HuH-7.5 (cell line): ENCODE measurements around the gene AUTS2.

Experiments used
- DNase-seq: peaks from one replicate; pipeline ENCODE4 v3.0.0; 2011; ENCODE audit warnings: low spot score

The AUTS2 gene

DNA sequence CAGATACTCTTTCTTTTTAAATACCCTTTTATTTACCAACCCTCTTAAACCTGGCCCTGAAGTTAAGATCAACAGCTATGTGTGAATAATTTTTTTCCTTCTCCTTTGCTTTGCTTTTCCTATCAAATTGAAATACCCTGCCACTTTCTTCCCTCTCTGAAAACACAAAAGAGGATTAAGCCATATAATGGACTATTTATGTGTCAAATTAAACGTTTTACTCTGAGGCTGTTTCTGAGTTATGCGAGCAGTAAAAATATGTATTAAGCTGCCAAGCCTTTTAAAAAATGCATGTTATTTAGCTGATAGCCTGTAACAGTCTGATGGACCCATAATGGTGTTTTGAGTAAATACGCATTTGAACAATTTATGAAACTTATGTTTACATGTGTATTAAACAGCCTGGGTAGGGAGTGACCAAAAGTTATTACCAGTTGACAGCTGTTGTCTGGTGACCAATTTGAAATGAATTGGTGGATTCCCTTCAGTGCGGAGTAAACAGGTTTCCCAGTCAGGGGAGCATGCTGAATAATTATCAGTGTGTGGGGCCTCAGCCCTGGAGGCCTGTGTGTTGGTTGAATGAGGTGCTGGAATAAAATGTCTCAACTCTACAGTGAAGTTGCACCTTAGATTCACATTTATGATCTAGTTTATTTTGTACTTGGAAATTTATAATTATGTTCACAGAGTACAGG lies 89.6 kb downstream of the AUTS2 start:
- no peak for DNase-seq

GRCh38 chr7:69690329-69690728 lies 92.1 kb downstream of the AUTS2 start:
- DNase-seq, result no peak

GRCh38 chr7:69691327-69691726 lies 93.1 kb downstream of the AUTS2 start:
- DNase-seq, result no peak

DNA sequence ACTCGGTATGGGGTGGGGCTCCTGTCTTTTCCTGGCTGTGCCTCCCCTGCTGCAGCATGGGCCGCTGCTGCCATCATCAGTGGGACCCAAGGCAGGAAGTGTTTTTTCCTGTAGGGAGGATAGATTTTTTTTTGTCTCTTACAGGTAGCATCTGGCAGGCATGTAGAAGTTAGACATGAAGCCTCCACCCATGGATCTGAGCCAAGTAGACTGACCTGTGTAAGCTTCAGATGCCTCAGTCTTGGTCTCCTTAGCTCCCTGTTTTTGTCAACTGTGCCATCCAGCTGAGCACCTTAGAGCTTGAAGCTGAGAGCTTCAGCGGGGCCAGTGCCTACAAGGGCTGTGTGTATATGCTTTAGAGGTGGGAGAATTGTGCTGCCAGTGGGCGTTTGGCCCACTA lies 93.5 kb downstream of the AUTS2 start:
- no peak for DNase-seq

DNA sequence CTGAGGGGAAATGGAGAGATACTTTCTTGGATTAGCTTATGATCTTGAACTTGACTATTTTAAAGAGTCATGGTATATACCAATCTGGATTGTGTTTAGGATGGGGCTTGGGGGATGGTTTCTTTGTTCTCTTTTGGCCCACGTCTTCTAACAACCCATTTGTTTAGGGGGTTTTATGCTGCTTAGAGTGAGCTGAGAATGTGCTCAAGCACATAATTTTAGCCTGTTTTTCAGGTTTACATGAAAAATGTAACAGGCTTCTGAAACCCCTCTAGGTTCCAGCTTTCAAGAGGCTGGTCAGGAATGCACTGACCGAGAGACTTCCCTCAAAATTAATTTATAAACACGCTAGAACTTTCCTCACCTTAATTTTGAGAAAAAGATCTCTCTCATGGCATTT lies 94.3 kb downstream of the AUTS2 start:
- DNase-seq, result no peak

DNA sequence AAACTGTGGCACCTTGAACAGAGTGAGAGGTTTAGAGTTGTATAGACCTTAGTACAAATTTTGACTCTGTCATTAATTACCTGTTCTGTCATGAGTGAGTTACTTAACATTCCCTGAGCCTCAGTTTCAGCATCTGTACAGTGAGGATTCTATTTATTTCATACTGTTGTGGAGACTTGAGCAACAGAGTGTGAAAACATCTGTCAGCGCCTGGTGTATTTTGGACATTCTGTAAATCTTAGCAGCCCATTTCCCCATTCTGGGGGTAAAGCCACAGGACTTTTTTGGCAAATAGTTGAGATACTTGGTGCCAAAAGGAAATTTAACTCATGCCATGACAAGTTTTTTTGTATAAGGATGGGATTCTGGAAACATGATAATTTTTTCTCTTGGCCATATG lies 94.8 kb downstream of the AUTS2 start:
- DNase-seq, result no peak

DNA sequence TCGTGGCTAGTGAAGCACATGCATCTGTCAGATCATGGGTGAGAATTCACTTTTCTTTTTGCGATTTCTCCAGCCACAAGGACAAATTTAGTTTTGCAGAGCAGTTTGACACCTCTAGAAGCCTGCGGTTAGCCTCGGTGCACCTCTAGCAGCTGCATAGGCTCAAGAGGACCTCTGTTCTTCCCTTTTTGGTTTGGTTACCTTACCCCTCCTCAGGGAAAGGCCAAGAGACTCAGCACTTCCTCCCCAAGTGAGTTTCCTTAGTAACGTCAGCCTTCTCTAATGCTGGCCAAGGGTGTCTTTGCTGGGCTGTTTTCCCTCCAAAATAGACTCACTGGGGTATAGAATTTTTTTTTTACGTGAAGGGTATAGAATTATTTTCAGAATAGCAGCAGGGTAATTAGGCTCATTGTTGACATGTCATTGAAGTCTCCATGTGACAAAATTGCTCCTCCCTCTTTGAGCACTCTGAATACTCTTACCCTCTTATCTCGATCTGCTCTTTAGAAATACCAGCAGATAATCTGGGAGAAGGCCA lies 97.8 kb downstream of the AUTS2 start:
- DNase-seq, result no peak

GRCh38 chr7:69696686-69697685 lies 98.7 kb downstream of the AUTS2 start:
- no peak for DNase-seq

DNA sequence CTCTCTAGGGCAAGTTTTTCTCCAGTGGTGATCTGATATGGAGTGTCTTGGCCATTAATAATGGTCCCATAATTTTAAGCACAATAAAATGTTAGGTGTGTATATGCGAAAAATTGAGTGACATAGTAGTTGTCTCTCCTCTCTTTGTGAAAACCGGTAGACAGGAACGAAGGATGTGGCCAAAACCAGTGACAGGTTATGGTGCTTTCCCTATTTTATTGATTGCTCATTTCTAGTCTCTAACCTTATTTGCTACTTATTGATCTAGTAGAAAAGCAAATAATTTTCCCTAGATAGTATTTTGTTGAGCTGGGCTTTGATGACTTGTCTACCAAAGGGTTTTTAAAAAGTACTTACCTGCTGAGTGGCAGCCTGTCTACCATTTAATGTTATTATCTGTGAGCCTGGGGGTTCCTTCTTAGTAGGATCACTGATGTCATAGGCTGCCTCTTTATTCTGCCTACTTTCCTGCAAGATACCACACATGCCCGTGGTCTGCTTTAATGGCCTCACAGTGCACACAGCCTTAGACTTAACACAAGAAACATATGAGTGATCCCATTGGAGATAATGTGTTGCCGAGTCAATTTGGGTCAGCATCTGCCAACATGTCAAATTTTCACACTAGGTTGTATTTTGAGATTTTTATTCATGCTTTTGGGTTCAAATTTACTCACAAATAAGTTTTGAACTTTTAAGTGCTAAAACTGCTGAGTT lies 100.0 kb downstream of the AUTS2 start:
- DNase-seq, result no peak

- DNase-seq, result no peak
Measured at GRCh38 chr7:69699931-69700330, 101.7 kb downstream of the AUTS2 start.

DNA sequence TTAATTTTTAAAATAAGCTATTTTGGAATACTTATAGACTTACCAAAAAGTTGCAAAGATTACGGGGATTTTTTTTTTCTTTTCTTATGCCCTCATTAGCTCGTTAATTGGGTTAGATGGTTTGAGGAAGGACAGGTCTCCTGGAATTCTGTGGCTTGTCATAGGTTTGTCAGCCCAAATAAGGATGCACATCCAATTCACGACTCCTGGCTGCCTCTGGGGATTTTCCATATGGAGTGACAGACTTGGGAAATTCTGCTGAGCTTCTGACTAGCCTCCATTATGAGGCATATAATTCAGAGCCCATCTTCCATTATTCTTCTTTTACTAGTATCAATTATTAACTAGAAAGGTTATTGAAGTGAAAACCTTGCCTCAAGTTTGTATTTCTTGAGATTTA lies 102.1 kb downstream of the AUTS2 start:
- no peak for DNase-seq

DNA sequence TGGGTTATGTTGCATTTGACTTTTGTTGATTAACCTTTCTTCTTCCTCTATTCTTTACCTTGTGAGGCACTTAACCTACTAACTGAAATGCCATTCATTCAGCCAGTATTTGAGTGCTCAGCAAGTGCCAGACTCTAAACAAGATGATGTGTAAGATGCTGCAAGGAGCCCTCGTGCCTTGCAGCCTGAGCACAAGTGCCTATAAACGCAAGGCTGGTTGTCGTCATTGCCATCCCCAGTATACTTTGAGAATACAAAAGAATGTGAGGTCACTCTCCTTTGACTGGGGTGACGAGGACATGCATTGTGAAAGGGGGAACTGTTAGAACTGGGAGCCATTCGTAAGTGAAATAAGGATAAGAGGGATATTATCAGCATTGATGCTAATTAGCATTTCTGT lies 103.0 kb downstream of the AUTS2 start:
- no peak for DNase-seq

- DNase-seq, result no peak
Measured at GRCh38 chr7:69702357-69702756, 104.1 kb downstream of the AUTS2 start.

GRCh38 chr7:69703099-69703498 lies 104.8 kb downstream of the AUTS2 start:
- DNase-seq, result no peak

DNA sequence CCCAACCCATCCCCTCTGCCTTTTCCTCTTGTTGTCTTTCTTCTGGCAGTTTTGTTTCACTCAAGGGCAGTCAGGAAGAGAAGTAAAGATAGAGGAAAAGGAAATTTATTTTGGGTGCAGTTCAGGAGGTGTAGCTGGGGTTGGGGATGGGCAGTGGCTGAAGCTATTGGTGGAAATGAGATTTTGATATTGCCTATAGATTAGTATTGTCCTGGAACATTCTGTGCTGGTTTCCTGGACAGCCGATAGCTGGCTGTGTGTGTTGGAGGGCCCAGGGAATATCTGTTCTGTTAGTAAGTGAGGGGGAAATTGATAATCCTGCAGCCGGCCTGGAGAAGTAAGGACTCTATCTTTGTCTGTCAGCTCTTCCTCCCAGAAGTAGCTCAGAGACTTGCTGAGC lies 107.8 kb downstream of the AUTS2 start:
- no peak for DNase-seq

GRCh38 chr7:69708857-69709256 lies 110.6 kb downstream of the AUTS2 start:
- DNase-seq, result no peak

GRCh38 chr7:69710768-69711438 lies 112.6 kb downstream of the AUTS2 start:
- no peak for DNase-seq

DNA sequence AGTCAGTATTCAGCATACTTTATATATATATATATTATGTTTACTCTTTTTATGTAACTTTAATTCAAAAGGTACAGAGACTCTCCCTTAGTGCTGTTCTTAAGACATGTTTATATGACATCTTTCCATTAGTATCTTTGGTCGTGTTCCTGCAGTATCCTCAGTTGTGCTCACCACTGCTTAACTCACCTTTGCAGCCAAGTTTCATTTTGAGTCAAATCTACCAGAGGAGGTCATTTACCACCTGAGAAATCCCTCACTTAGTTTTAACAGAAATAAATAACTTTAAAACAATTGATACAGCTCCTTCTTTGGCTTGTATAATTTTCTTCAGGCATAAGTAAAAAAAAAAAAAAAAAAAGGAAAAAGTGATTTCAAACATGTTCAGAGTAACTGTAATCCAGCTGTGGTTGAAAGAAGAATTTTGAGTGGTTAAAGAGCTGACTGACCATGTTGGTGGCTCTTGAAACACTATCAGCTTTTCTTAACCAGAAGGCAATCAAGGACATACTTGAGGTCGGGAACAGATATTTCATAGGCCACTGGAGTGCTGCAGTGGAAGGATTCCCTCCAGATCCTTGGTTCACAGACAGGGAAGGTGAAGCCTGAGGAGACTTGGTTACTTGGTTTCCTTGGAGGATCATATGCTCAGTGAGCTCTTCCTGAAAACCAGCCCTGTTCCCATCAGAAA lies 116.8 kb downstream of the AUTS2 start:
- DNase-seq, result no peak

GRCh38 chr7:69717221-69717620 lies 118.9 kb downstream of the AUTS2 start:
- no peak for DNase-seq

GRCh38 chr7:69719717-69720116 lies 121.4 kb downstream of the AUTS2 start:
- DNase-seq, result no peak

- DNase-seq, result no peak
Measured at GRCh38 chr7:69722843-69723242, 124.6 kb downstream of the AUTS2 start.
